K562 (cell line): ENCODE data around the gene BTNL8. TPM values are rescaled to one million over a fixed set of nuclear protein-coding genes. Genes with fewer than 3 reads are reported as not detected.

ENCODE experiments used
- CGGBP1 ChIP-seq: fragments of 250-450 bp; sonication (Bioruptor Pico); IDR thresholded peaks from 2 replicates; pipeline ENCODE4 v1.9.0; 2021; ENCODE audit warnings: mild to moderate bottlenecking
- CREB3 ChIP-seq: fragments of 450-650 bp; conservative IDR thresholded peaks from 2 replicates; pipeline ENCODE4 v1.6.1; 2016; ENCODE audit warnings: missing genetic modification characterization, low read depth, mild to moderate bottlenecking, missing compliant biosample characterization, moderate library complexity
- CTCF ChIP-seq, 3 experiments: IDR thresholded peaks in 2 of 3; conservative IDR thresholded peaks in 1 of 3; 2 replicates each; pipeline ENCODE4 v1.5.1; 2011 to 2012; ENCODE audit warnings: low read length in 3 of 3, mild to moderate bottlenecking in 3 of 3, control low read depth in 2 of 3, improper control_type of control experiment in 1 of 3, inconsistent platforms in 1 of 3, low read depth in 1 of 3, mixed read lengths in 1 of 3, moderate library complexity in 1 of 3; ENCODE audit not compliant: insufficient read depth in 2 of 3
- ETV6 ChIP-seq, 3 experiments: fragments of 150-350 bp in 1 of 3; sonication (generic) in 1 of 3; formaldehyde crosslinking in 1 of 3; IDR thresholded peaks; 2 replicates each; pipeline versions ENCODE4 v1.6.1 to v1.8.0; 2014 to 2022; ENCODE audit warnings: borderline replicate concordance in 2 of 3, low read depth in 2 of 3, antibody characterized with exemption in 1 of 3, low read length in 1 of 3, mild to moderate bottlenecking in 1 of 3, missing genetic modification reagents in 1 of 3
- MLX ChIP-seq, 2 experiments: fragments of 450-650 bp in 1 of 2; sonication (generic) in 1 of 2; formaldehyde crosslinking; conservative IDR thresholded peaks; 2 replicates each; pipeline versions ENCODE4 v1.4.0 to v1.8.1; 2020 to 2022; ENCODE audit warnings: mild to moderate bottlenecking in 1 of 2, missing genetic modification reagents in 1 of 2
- NFATC3 ChIP-seq: fragments of 450-650 bp; IDR thresholded peaks from 2 replicates; pipeline ENCODE4 v1.6.1; 2017; ENCODE audit warnings: mild to moderate bottlenecking
- SMARCB1 ChIP-seq: IDR thresholded peaks from 2 replicates; pipeline ENCODE4 v1.6.1; 2011; ENCODE audit warnings: improper control_type of control experiment, low read depth; ENCODE audit not compliant: insufficient read length
- SOX6 ChIP-seq: fragments of 450-650 bp; IDR thresholded peaks from 2 replicates; pipeline ENCODE4 v1.6.1; 2014; ENCODE audit warnings: mild to moderate bottlenecking
- SRSF1 ChIP-seq: fragments of 200-400 bp; formaldehyde crosslinking; IDR thresholded peaks from 2 replicates; pipeline ENCODE4 v1.6.1; 2017; ENCODE audit warnings: mild to moderate bottlenecking, low read depth, low read length, moderate library complexity
- TEAD2 ChIP-seq: fragments of 450-650 bp; IDR thresholded peaks from 2 replicates; pipeline ENCODE4 v1.6.1; 2016; ENCODE audit warnings: missing genetic modification characterization, control low read depth, missing compliant biosample characterization
- THAP12 ChIP-seq: fragments of 250-450 bp; sonication (Bioruptor Pico); IDR thresholded peaks from 2 replicates; pipeline ENCODE4 v1.9.0; 2021; ENCODE audit warnings: mild to moderate bottlenecking, inconsistent platforms
- ZNF140 ChIP-seq: fragments of 250-450 bp; sonication (Bioruptor Pico); IDR thresholded peaks from 2 replicates; pipeline ENCODE4 v1.8.0; 2021; ENCODE audit warnings: moderate library complexity, mild to moderate bottlenecking, inconsistent platforms
- ZNF197 ChIP-seq: fragments of 200-800 bp; sonication (Bioruptor generic); IDR thresholded peaks from 2 replicates; pipeline ENCODE4 v1.6.1; 2016; ENCODE audit warnings: low read depth, missing genetic modification characterization, missing compliant biosample characterization
- ZNF3 ChIP-seq: fragments of 250-450 bp; sonication (Bioruptor Pico); IDR thresholded peaks from 2 replicates; pipeline ENCODE4 v1.5.0; 2021; ENCODE audit warnings: mild to moderate bottlenecking, moderate library complexity
- ZNF384 ChIP-seq: IDR thresholded peaks from 2 replicates; pipeline ENCODE4 v1.6.1; 2012; ENCODE audit warnings: low read depth, low read length, improper control_type of control experiment
- ZNF398 ChIP-seq: fragments of 250-450 bp; sonication (Bioruptor Pico); IDR thresholded peaks from 2 replicates; pipeline ENCODE4 v1.8.0; 2021; ENCODE audit warnings: moderate library complexity, mild to moderate bottlenecking, inconsistent platforms
- ZNF436 ChIP-seq: fragments of 250-450, 450-650 bp; sonication (Bioruptor Pico); formaldehyde crosslinking; IDR thresholded peaks from 2 replicates; pipeline ENCODE4 v1.7.0; 2020; ENCODE audit warnings: mild to moderate bottlenecking
- polyA plus RNA-seq, 8 experiments: library from polyadenylated mRNA; depleted of rRNA in 4 of 8; stranded (reverse) in 5 of 8; unstranded in 3 of 8; fragments of >200 nt; fragmentation: Nextera tagmentation in 2 of 8; fragmentation: Illumina TruSeq in 1 of 8; extraction: Ambion mirVana in 2 of 8; extraction: Trizol in 1 of 8; gene quantifications; 2 replicates each; pipeline versions ENCODE4 v1.2.1 to v1.2.3, GENCODE V29; 2011 to 2014; ENCODE audit warnings: inconsistent platforms in 1 of 8, missing spikeins in 1 of 8
- total RNA-seq, 7 experiments: library from RNA; depleted of rRNA in 6 of 7; stranded (reverse); fragments of >200 nt in 6 of 7; fragmentation: Illumina TruSeq in 2 of 7; extraction: Trizol in 2 of 7; gene quantifications; 2 replicates each; pipeline versions ENCODE4 v1.2.1 to v1.2.3, GENCODE V29; 2011 to 2021; ENCODE audit warnings: low replicate concordance in 1 of 7

BTNL8 gene
- total and polyA plus RNA-seq, 9 of the 15 experiments (the other 6 are each of a cell fraction or from before 2014, with no cell fraction given), result 0.04 to 0.18 (median 0.07) TPM; not detected in 6

- 0 out of 2 replicates have a peak, but pooled peaks have one; percentile 55 for TF ChIP-seq ZNF197 (CRISPR knock-in tag)
- 0 out of 2 replicates have a peak, but pooled peaks have one; percentile 47 for TF ChIP-seq CREB3
- no peak; a peak in 1 of 4 replicates for TF ChIP-seq ETV6 (IDR thresholded peaks at IDR 0.05; ENCODE audit: borderline replicate concordance in 1 of 2, low read depth in 2 of 2, low read length in 1 of 2)
- peak; percentile 76; the same call in 1 of the 2 replicates for TF ChIP-seq ETV6 (CRISPR knock-in tag; IDR thresholded peaks at IDR 0.05; ENCODE audit: borderline replicate concordance)
- peak; percentile 47; the same call in 1 of the 2 replicates for TF ChIP-seq ZNF384
- TF ChIP-seq CTCF (IDR thresholded peaks at IDR 0.05 in 2 of 3, conservative IDR thresholded peaks at IDR 0.05 in 1 of 3; ENCODE audit: insufficient read depth in 2 of 3, low read depth in 1 of 3, low read length in 3 of 3), result 0 out of 6 replicates have a peak, but pooled peaks of 1 of the 3 experiments have one; percentile 6
- no peak for TF ChIP-seq ZNF436 (CRISPR knock-in tag)
- TF ChIP-seq ZNF3 (CRISPR knock-in tag), result no peak
- TF ChIP-seq CGGBP1 (CRISPR knock-in tag), result no peak
- TF ChIP-seq MLX (CRISPR knock-in tag; conservative IDR thresholded peaks at IDR 0.05), result no peak
- TF ChIP-seq SMARCB1, result no peak
- peak; percentile 99 for TF ChIP-seq THAP12
- no peak for TF ChIP-seq SRSF1
- TF ChIP-seq ZNF140, result no peak
- no peak for TF ChIP-seq ZNF398 (CRISPR knock-in tag)
- TF ChIP-seq NFATC3, result no peak
- peak; percentile 47 for TF ChIP-seq SOX6
- no peak for TF ChIP-seq TEAD2
These were observed 37.8 kb upstream of the BTNL8 start, which contains the start of gene ZFP62 (continued) for GRCh38 chr5:180860887-180861822.
